Spleen (tissue), 7 donors: ENCODE measurements around the gene ADAMTS18.

Experiments used
- POLR2A ChIP-seq, 3 donors: fragments of 450-650 bp; IDR thresholded peaks; one replicate each; pipeline ENCODE4 v1.5.1; 2017; ENCODE audit warnings: antibody characterized with exemption in 3 of 3, mild to moderate bottlenecking in 1 of 3
- POLR2AphosphoS5 ChIP-seq, 3 donors: sonication (generic); formaldehyde crosslinking; IDR thresholded peaks; one replicate each; pipeline ENCODE4 v1.5.1; 2017; ENCODE audit warnings: antibody characterized with exemption in 3 of 3
- TF ChIP-seq, protein P1 (sequence below), 11 experiments: fragments of 200-600 bp in 7 of 11; fragments of 450-650 bp in 4 of 11; sonication (generic) in 4 of 11; IDR thresholded peaks in 8 of 11; conservative IDR thresholded peaks in 3 of 11; 1 replicate in 7 of 11; 2 replicates in 4 of 11; pipeline versions ENCODE4 v1.4.0 to v1.8.0; 2016 to 2021; ENCODE audit warnings: antibody characterized with exemption in 11 of 11, inconsistent platforms in 4 of 11, mild to moderate bottlenecking in 1 of 11
- donor health status: DM: no; HTN: no; CAD: no; lungs with moderate emphysema.
- donor health status: DM: no; HTN: no; CAD: no.
- donor health status: DM: no; HTN: no; CAD: no.

DNA sequence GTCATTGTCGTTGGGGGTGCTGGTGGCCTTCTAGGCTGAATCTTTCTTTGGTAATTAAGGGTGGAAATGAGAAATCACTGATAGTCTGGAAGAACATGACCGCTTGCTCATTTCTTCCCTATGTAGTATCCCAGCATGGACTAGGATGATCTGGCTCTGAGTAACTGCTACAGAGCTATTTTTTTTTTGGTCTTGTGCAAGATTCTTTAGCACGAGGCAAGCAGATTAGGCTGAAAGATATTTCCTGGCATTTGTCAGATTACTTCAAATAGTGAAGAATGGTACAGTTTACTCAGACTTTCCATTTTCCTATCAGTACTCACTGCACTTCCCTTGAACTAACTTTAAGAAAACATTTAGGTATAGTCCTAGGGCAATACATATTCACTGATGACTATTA lies 146.6 kb downstream of the ADAMTS18 start:
- TF ChIP-seq, protein P1, sequence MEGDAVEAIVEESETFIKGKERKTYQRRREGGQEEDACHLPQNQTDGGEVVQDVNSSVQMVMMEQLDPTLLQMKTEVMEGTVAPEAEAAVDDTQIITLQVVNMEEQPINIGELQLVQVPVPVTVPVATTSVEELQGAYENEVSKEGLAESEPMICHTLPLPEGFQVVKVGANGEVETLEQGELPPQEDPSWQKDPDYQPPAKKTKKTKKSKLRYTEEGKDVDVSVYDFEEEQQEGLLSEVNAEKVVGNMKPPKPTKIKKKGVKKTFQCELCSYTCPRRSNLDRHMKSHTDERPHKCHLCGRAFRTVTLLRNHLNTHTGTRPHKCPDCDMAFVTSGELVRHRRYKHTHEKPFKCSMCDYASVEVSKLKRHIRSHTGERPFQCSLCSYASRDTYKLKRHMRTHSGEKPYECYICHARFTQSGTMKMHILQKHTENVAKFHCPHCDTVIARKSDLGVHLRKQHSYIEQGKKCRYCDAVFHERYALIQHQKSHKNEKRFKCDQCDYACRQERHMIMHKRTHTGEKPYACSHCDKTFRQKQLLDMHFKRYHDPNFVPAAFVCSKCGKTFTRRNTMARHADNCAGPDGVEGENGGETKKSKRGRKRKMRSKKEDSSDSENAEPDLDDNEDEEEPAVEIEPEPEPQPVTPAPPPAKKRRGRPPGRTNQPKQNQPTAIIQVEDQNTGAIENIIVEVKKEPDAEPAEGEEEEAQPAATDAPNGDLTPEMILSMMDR (IDR thresholded peaks at IDR 0.05 in 8 of 11, conservative IDR thresholded peaks at IDR 0.05 in 3 of 11): no peak
- no peak for TF ChIP-seq POLR2A (IDR thresholded peaks at IDR 0.05)
- TF ChIP-seq POLR2AphosphoS5 (IDR thresholded peaks at IDR 0.05): no peak
